GM18520 (cell line): ENCODE measurements around the gene FLT4.
"Not testable (repeated sequence)": the region's sequence is repeated elsewhere in the genome, so short reads cannot be mapped to it uniquely, and the experiment has no call there.

ENCODE experiments used
- ATAC-seq: cut with Tn5 transposase; IDR thresholded peaks from one replicate; pipeline ENCODE4 v1.9.1; 2021; ENCODE audit not compliant: unreplicated experiment

The FLT4 gene

DNA sequence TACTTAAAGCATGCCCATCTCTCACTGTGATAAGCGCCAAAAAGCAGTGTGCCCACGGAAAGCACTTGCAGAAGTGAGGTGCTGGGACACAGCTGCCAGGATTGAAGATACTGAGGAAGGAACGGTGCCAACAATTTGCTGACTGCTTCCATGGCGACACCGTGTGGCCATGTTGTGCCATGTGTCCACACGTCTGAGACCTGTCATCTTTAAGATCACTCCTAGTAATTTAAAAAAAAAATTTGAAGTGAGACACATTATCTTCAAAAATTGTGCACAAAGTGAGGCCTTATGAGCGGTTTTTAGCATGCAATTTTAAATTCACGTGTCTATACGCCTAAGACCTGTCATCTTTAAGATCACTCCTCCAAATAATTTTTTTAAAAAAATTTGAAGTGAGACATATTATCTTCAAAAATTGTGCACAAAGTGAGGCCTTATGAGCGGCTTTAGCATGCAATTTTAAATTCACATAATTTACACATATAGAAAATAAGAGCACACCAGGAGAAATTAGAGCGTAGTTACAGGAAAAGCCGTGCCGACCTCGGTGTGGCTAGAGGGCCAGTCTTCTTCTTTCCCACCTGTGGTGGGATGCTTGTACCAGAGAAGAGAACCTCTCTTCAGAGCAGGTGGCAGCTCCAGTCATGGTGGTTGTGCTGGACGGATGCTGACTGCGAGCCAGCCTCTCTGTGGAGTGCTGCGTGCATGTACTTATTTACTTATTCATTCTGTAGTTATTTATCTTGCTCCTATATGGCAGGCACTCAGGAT lies 21.4 kb upstream of the FLT4 start:
- ATAC-seq: no peak

DNA sequence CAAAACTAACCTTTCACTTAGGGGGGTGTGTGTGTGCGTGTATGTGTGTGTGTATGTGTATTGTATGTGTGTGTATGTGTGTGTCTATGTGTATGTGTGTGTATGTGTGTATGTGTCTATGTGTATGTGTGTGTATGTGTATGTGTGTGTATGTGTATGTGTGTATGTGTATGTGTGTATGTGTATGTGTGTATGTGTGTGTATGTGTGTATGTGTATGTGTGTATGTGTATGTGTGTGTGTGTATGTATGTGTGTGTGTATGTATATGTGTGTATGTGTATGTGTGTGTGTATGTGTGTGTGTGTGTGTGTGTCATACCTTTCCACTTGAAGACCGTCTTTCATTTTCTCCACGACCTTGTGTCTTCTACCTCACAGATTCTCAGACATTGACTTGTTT lies 20.8 kb upstream of the FLT4 start:
- no peak for ATAC-seq

DNA sequence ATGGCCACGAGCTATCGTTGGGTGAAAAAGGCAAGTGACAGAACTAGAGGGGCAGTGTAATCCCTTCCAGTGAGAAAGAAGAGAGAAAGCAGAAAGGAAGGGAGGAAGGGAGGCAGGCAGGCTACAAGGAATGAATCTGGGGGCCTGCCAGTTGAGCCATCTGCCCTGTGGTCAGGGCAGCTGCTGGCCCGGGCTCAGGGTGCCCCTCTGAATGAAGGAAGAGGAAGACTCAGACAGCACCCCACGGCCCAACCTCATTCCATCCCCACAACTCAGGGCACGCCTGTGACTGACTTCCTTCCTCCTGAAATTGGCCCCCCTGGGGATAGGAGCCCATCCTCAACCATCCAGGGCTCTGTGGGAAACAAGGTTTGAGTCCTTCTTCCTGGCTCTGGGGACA lies 20.3 kb upstream of the FLT4 start:
- no peak for ATAC-seq

DNA sequence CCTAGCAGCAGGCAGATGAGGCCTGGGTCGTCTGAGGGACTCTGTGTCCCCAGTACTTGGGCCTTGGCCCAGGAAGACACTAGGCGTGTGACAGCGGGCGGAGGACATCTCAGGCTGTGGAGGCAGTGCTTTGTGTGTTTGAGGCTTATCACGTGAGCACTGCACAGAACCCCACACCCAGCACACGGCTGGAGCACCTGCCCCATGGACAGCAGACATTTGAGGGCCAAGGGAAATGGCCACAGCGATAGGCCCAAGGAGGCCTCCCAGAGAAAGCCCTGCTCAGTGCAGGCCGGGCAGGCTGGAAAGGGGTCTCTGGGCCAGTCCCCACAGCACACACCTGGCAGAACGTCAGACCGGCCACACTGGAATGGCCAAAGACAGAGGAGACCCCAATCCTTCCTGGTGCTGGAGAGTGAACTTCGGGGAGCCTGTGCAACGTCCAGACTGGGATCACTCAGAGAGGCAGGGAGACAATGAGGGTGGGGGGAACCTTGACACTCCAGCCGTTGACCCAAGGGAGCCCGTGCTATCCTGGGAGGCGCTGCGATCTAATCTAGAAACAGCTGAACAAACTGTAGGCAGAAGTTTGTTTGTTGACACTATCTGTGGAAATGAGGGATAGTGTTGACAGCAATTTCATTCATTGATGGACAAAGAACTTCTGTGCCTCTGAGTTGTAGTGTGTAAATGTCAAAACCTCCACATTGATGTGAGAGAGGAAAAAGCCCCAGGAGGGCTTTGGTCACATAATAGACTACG lies 19.6 kb upstream of the FLT4 start:
- no peak for ATAC-seq

DNA sequence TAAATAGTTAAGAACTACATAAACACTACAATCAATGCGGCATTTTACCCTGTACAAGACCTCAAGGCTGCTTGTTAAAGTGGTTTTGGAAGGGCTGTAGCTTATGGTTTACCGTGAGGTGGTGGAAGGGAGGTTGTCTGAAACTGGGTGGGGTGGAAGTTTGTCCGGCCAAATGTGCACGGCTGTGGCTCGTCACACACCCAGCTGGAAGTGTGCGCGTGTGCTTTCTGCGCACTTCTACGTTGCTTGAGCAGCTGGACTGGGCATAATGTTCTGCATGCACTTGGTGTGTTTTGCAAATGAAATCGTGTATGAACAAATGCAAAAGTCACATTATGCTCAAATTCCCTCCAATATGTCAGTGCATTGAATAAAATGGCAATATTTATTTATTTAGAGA lies 17.4 kb upstream of the FLT4 start:
- ATAC-seq: no peak

DNA sequence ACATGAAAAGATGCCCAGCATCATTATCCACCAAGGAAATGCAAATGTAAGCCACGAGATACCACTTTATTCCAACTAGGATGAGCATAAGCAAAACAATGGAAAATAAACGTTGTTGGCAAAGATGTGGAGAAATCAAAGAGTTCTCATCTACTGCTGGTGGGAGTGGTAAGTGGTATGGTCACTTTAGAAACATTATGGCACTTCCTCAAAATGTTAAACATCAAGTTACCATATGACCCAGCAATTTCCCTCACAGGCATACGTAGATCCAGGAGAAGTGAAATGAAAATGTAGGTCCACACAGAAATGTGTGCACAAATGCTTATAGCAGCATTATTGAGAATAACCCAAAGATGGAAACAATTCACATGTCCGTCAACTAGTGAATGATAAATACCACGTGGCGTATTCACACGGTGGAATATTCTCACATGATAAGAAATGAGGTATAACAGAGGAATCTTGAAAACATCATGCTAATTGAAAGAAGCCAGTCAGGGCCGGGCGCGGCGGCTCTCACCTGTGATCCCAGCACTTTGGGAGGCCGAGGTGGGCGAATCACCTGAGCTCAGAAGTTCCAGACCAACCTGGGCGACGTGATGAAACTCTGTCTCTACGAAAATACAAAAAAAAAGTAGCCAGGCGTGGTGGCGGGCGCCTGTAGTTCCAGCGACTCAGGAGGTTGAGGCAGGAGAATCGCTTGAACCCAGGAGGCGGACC lies 16.4 kb upstream of the FLT4 start:
- ATAC-seq: no peak

DNA sequence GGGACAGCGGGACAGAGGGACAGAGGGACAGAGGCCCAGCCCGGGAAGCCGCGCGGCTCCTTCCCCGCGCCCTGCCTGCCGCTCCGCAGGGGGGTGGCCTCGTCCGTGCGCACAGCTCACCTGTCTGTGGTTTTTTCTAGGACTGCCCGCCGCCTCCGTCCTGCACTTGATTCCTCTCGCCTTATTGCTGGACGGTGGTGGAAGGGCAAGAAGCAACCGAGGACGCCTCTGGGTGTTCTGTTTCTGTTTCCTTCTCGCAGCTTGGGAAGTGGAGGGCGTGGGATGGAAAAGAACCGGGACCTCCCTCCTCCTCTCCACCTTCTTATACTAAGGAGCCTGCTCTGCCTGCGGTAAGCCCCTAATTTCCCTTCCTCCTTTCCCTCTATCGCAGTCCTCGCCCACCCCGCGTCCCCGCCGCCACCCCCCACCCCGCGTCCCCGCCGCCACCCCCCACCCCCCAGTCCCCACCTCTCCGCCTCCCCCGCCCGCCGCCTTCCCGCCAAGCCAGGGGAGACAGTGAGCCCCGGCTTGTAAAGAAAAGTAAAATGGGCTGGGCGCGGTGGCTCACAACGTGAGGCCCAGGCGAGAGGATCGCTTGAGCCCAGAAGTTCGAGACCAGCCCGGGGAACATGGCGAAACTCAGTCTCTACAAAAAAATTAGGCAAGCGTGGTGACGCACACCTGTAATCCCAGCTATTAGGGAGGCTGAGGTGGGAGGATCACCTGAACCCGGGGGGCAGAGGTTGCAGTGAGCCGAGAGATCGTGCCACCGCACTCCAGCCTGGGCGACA lies 9.6 kb upstream of the FLT4 start:
- no peak for ATAC-seq

DNA sequence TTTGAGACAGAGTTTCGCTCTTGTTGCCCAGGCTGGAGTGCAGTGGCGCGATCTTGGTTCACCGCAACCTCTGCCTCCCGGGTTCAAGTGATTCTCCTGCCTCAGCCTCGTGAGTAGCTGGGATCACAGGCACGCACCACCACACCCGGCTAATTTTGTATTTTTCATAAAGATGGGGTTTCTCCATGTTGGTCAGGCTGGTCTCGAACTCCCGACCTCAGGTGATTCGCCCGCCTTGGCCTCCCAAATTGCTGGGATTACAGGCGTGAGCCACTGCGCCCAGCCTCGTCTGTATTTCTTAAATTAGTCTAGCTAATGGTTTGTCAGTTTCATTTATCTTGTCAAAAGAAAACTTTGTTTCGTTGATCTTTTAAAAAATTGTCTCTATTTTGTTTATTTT lies 5.8 kb upstream of the FLT4 start:
- ATAC-seq: not testable (repeated sequence)

DNA sequence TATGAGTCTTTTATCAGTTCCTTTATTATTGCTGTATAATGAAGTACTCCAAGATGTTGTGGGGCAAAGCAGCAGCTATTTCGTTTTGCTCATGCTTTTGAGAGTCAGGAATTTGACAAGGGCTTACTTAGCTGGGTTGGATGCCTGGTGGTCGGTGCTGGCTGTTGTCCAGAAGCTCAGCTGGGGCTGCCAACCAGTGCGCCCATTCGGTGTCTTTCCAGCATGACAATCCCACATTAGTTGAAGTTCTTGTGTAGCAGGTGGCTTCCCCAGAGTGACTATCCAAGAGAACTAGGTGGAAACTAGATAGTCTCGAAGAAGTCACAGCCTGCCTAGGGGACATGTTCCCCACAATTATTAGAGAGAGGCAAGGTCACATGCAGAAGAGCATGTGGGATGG lies 3.4 kb upstream of the FLT4 start:
- no peak for ATAC-seq

DNA sequence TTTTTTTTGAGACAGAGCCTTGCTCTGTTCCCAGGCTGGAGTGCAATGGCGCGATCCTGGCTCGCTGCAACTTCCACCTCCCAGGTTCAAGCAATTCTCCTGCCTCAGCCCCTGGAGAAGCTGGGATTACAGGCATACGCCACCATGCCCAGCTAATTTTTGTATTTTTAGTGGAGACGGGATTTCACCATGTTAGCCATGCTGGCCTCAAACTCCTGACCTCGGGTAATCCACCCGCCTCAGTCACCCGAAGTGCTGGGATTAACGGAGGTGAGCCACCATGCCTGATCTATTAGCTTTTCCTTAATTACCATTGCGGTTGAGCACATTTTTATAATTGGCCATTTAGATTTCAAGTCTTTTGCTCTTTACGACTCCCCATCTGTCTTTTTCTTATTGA lies 2.9 kb upstream of the FLT4 start:
- ATAC-seq: no peak

DNA sequence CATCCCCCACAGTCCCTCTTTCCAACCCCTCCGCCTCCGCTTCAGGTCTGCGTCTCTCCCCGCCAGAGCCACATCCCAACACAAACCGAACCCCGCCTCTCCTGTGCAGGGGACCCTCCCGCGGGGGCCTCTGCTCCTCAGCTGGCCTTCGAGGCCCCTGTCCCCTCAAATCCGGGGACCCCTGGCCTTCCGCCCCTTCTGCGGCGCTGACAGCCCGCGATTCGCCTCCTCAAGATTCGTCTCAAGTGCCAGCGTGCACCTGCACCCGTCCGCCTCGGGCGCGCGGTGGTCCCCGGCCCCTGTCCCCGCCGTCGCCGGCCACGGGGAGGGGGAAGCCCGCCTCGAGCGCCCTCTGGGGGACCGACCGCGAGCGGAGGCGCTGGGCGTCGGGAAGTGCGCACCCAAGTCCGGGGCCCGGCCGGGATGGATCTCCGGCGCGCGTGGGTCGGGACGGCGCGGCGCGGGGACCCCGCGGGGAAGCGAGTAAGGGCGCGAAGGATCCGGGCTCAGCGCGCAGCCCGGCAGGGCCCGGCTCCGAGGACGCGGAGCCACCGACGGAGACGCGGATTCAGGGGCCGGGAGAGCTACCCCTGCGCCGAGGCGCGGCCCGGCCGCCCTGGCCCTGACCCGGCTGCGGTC lies 623 bp downstream of the FLT4 start:
- no peak for ATAC-seq

DNA sequence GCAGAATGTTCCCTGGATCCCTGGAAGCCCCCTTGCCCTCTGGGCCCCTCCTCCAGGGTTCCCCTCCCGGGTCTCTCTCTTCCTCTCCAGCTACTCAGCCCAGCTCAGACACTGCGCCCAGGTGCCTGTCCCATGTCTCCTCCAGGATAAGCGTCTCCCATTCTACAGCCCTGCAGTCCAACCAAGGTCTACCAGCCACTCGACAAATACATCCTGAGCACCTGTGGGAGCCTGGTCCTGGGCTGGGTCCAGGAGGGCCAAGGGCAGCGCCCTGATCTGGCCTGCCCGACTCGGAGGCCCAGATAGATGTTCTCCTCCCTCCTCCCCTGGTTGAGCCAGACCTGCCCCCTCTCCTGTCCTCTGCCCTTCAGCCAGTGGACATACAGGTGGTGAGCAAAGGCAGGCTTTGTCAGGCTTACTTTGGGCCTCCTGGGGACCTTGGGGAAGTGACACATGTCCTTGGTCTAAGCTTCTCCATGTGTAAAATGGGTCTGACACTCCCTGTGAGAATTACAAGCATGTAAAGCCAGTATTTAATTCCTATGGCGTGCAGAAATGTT lies 1.4 kb downstream of the FLT4 start:
- ATAC-seq: no peak

DNA sequence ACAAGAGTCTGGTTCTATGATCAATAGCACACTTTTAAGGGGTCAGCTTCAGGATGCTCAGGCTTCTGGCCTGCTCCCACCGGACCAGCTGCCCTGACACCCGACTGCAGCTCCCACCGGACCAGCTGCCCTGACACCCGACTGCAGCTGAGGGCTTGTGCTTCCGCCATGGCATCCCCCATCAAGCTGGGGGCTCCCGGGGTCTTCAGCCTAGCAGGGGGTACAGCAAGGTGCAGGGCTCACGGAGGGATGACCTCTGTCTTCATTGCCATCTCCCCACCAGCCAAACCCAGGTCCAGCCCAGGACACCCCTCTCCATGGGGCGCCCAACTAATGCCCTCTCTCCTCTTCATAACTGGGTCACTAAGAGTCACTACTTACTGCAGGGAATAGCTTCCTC lies 1.9 kb downstream of the FLT4 start:
- ATAC-seq: no peak

DNA sequence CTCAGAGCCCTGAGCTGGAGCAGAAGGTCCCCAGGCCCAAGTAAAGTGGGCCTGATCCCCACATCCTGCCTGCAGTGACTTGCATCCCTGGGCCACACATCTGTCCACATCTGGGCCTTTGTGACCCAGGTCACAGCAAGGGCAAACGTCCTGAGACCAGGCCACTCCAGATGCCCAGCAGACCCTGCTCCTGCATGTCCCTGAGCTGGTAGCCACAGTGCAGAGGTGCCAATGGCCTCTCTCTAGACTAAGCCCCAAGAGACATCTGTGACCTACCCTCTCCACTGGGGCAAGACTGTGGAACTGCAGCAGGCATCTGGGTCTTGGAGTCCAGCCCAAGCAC lies 2.5 kb downstream of the FLT4 start:
- ATAC-seq: no peak

DNA sequence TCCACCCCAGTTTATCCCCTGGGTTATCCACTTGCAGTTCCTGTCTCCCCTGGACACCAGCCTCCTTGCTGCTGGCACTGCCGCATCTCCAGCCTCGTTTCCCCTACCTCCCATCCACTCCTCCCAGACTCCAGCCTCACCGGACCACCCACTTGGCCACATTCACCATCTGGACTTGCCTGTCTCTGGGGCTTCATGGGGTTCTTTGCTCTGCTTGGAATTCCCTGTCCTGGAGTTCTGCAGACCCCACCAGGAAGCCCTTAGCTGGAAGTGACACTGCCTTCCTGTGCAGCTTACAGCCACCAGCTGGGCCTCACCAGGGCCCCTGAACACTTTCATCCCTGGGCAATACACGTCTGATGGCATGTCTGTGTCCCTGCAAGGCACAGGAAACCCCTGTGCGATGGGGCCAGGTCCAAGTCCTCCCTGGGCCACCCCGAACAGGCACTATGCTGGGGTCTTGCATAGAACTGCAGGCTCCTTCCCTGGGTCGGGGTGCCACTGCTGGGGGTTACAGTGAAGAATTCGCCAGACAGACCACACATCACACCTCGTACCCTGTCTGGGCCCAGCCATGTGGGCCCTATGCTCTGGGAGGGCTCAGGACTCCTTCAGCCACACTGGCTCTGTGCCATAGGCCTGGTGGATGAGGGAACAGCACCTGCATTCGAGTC lies 3.0 kb downstream of the FLT4 start:
- ATAC-seq: no peak

DNA sequence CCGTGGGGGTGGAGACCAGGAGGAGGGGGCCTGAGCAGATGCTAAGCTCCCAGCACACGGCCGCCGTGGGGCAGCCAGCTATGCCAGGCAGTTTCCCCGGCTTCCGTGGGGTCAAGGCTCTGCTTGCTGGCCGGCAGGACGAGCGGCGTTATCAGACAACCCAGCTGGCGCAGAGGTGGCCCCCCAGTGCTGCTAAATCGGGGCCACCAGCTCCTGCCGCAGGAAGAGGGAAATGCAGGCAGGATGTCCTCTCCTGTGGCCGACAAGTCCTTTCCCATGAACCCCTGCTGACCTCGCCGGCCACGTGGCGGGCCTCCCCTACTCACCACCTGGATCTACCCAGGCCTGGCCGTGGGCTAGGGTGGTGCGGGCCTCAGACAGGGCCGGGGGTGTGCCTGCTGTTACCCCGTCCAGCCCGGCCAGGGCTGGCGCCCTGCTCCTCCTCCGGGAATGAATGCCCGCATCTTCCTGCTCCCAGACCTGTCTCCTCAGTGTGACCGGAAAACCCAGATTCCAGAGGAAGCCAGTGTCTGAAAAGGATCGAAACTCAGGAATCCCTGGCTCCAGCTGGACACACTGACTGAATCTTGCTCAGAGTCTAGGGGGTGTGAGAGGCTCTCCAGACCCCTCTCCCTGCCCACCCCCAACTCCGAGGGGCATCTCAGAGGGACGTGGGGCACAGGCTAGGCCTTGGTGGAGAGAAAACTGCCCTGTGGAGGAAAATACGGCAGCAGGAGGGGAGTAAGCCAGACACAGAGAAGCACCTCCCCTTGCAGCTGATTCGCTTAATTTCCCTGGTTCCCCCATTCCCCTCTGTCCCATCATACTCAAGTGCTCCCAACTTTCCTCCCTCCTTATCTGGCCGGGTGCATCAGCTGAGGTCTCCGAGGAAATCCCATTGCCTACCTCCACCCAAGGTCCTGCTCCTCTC lies 3.9 kb downstream of the FLT4 start:
- no peak for ATAC-seq

DNA sequence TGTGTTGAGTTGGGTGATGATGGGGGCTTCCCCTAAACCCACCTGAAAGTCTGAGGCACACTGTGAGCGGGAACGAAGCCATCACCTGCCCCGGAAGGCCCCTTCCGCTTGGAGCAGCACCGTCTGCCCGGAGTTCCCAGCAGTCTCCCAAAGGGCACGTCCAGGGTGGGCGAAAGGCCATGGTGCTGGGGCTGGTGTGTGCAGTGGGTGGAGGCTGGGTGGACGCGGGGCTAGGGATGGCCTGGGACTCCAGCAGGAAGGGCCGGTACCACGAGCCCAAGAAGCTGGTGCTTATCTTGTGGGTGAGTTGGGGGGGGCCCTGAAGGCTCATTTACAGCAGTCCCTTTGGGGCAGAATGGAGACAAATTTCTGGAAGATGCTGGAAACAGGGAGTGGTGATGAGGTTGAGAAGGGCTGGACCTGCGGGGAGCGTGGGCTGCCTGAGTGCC lies 4.6 kb downstream of the FLT4 start:
- ATAC-seq: no peak

DNA sequence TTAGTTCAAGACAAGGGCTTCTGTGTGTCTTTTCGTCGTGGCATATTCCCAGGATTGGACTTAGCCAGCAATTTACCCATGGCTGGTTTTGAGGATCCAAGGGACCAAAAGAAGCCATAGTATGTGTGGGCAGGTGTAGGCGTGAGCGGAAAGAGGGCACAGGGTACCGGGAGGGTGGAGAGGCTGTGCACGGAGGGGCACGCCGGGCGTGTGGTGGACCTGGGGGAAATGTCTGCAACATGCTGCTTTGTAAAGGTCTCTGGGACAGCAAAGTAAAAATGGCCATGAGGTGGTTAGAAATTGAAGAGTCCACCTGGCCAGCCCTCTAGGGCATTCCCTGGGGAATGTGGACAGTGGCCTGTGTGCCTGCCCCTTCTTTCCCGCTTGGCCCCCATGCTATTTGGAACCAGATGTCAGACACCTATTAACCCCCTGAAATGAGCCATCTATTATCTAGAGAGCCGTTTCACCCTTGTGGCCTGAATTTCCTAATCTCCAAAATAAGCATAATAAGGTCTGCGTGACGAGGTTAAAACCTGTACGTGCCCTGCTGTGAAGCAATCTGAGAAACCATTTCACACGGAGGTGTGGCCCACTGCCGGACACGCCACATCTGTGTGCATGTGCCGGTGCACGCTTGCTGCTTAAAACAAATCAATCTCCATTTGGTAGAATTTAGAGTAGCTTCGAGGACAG lies 5.1 kb downstream of the FLT4 start:
- ATAC-seq: no peak
